ENCODE results near the gene HAO2. TPM values are rescaled to one million over a fixed set of nuclear protein-coding genes. Genes with fewer than 3 reads are reported as not detected.

The HAO2 gene
- total and polyA plus RNA-seq, 2 donors (not counting 3 experiments of a cell fraction or from before 2014, with no cell fraction given): not detected

DNA sequence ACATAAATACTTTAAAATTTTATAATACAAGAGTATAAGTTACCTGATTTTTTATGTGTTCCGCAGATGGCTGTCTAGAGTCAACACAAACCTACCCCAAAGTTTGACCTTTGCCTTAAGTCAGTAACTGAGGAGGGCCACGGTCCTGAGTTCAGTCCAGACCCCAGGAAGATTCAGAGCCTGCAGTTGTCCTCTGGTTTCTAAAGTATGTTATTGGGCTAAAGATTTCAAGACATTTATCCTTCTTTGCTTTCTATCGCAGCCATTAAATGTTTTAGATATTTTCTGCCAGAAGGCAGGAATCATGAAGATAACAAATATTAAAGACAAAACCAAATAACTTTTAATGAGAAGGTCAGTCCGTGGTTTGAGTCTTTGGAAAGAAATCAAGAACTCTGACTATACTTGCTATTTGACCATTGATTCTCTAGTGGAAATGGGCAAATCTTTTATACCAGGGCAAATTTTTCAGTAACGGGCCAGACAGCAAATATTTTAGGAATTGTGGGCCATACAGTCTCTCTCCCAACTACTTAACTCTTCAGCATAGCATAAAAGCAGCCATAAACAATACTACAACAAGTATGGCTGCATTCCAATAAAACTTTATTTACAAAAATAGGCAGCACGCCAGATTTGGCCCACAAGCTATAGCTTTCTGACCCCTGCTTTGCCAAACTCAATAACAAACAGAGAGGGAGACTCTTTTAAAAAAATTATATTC is 38.0 kb upstream of the HAO2 start:
- peaks cover 2% of the 10 kb centered on the region for H3K4me1 ChIP-seq (ENCODE audit: control insufficient read depth, extremely low read depth, insufficient read depth, low read length)
- H3K4me2 ChIP-seq (ENCODE audit: insufficient read depth, low read length): no peak overlapping the region
- H4K20me1 ChIP-seq (replicated peaks; ENCODE audit: control insufficient read depth, extremely low read depth, insufficient read depth, low read length): no peaks in the 10 kb centered on the region
- FAIRE-seq: no peak
- no TSS peak for BruUV-seq (replicated peaks)
- no peak for TF ChIP-seq POLR2AphosphoS5 (IDR thresholded peaks at IDR 0.05; ENCODE audit: insufficient read depth, low read depth, low read length)
- TF ChIP-seq, protein P1, sequence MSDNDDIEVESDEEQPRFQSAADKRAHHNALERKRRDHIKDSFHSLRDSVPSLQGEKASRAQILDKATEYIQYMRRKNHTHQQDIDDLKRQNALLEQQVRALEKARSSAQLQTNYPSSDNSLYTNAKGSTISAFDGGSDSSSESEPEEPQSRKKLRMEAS (IDR thresholded peaks at IDR 0.05; ENCODE audit: insufficient read depth, insufficient read length): no peak
- no peak for TF ChIP-seq GATA2 (IDR thresholded peaks at IDR 0.05; ENCODE audit: insufficient read depth, insufficient read length, low read depth, low read length)
- no peak for TF ChIP-seq POLR2A (IDR thresholded peaks at IDR 0.05; ENCODE audit: low read depth, low read length)
- no peak for TF ChIP-seq MYC (IDR thresholded peaks at IDR 0.05; ENCODE audit: low read depth, low read length)
- TF ChIP-seq EZH2 (IDR thresholded peaks at IDR 0.05; ENCODE audit: borderline replicate concordance, low read depth, low read length, severe bottlenecking): no peak
- TF ChIP-seq, protein P2, sequence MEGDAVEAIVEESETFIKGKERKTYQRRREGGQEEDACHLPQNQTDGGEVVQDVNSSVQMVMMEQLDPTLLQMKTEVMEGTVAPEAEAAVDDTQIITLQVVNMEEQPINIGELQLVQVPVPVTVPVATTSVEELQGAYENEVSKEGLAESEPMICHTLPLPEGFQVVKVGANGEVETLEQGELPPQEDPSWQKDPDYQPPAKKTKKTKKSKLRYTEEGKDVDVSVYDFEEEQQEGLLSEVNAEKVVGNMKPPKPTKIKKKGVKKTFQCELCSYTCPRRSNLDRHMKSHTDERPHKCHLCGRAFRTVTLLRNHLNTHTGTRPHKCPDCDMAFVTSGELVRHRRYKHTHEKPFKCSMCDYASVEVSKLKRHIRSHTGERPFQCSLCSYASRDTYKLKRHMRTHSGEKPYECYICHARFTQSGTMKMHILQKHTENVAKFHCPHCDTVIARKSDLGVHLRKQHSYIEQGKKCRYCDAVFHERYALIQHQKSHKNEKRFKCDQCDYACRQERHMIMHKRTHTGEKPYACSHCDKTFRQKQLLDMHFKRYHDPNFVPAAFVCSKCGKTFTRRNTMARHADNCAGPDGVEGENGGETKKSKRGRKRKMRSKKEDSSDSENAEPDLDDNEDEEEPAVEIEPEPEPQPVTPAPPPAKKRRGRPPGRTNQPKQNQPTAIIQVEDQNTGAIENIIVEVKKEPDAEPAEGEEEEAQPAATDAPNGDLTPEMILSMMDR (IDR thresholded peaks at IDR 0.05; ENCODE audit: extremely low read depth in 1 of 2, insufficient read depth in 1 of 2, low read depth in 1 of 2, low read length in 2 of 2): no peak
- TF ChIP-seq FOS (IDR thresholded peaks at IDR 0.05; ENCODE audit: borderline replicate concordance, insufficient read depth, low read length): no peak
- TF ChIP-seq JUN (IDR thresholded peaks at IDR 0.05; ENCODE audit: borderline replicate concordance, insufficient read depth, insufficient read length, low read depth): no peak
- H3K9me1 ChIP-seq (replicated peaks; ENCODE audit: control insufficient read depth, extremely low read depth, insufficient read depth, low read length): no peaks in the 10 kb centered on the region
- no peak for DNase-seq (ENCODE audit: low read depth, low spot score)
- no peaks in the 10 kb centered on the region for H3K9me3 ChIP-seq (replicated peaks; ENCODE audit: control insufficient read depth, insufficient read depth, low read length)
- dilution Hi-C loops (cut with MboI; ENCODE audit: extremely low pct_ligation_motif_present, low sequenced_read_pairs) (no loop called here), intact Hi-C loops (cut with micrococcal nuclease) (no loop called here)
- H3K79me2 ChIP-seq (ENCODE audit: control insufficient read depth, insufficient read depth, low read length): no peaks in the 10 kb centered on the region
- no peak overlapping the region for H3K27ac ChIP-seq (ENCODE audit: insufficient read depth, low read depth, low read length)
- ChIA-PET POLR2A (no interaction called here), CTCF (no interaction called here)
- peaks cover under 1 to 3% of the 10 kb centered on the region in 2 experiments for H3K27me3 ChIP-seq (ENCODE audit: control insufficient read depth in 2 of 2, insufficient read depth in 2 of 2, low read length in 2 of 2)
- no peaks in the 10 kb centered on the region for H3K36me3 ChIP-seq (ENCODE audit: control insufficient read depth in 2 of 2, extremely low read depth in 1 of 2, insufficient read depth in 2 of 2, low read length in 2 of 2)
- no peak overlapping the region for H3K4me3 ChIP-seq (replicated peaks in 1 of 3; ENCODE audit: insufficient read depth in 1 of 3, low read depth in 1 of 3, low read length in 3 of 3)
- no peak overlapping the region for H2AFZ ChIP-seq (ENCODE audit: low read depth, low read length)
- H3K9ac ChIP-seq (replicated peaks; ENCODE audit: extremely low read depth, insufficient read depth, low read length): no peak overlapping the region

Measured in endothelial cell of umbilical vein (primary cell).